Putamen (tissue), 1 donor: ENCODE results near the gene LMTK3.

Source experiments
- DNase-seq: peaks from one replicate; pipeline ENCODE4 v3.0.0-alpha.2; 2016; ENCODE audit warnings: low spot score

LMTK3 gene

GRCh38 chr19:48444936-48445200, 66.8 kb downstream of the LMTK3 start:
- DNase-seq, result no peak

- no peak for DNase-seq
Measured at GRCh38 chr19:48444129-48444935, 67.3 kb downstream of the LMTK3 start.

- no peak for DNase-seq
Measured at GRCh38 chr19:48443731-48444128, 67.9 kb downstream of the LMTK3 start.

GRCh38 chr19:48443256-48443655, 68.4 kb downstream of the LMTK3 start:
- no peak for DNase-seq

DNA sequence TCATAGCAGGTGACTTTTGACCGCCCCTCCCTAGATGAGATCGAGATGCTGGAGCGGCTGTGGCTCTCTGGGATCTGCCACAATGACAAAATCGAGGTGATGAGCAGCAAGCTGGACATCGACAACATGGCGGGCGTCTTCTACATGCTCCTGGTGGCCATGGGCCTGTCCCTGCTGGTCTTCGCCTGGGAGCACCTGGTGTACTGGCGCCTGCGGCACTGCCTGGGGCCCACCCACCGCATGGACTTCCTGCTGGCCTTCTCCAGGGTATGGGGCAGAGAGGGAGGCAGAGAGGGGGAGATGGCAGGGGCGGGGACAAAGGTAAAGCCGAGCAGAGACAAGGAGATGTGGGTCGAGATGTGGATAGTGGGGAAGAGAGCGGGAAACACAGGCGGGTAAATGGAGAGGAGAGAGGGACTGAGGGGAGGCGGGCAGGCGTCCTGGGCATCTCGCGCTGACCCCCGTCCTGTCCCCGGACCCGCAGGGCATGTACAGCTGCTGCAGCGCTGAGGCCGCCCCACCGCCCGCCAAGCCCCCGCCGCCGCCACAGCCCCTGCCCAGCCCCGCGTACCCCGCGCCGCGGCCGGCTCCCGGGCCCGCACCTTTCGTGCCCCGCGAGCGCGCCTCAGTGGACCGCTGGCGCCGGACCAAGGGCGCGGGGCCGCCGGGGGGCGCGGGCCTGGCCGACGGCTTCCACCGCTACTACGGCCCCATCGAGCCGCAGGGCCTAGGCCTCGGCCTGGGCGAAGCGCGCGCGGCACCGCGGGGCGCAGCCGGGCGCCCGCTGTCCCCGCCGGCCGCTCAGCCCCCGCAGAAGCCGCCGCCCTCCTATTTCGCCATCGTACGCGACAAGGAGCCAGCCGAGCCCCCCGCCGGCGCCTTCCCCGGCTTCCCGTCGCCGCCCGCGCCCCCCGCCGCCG, 69.3 kb downstream of the LMTK3 start:
- DNase-seq, result no peak

DNA sequence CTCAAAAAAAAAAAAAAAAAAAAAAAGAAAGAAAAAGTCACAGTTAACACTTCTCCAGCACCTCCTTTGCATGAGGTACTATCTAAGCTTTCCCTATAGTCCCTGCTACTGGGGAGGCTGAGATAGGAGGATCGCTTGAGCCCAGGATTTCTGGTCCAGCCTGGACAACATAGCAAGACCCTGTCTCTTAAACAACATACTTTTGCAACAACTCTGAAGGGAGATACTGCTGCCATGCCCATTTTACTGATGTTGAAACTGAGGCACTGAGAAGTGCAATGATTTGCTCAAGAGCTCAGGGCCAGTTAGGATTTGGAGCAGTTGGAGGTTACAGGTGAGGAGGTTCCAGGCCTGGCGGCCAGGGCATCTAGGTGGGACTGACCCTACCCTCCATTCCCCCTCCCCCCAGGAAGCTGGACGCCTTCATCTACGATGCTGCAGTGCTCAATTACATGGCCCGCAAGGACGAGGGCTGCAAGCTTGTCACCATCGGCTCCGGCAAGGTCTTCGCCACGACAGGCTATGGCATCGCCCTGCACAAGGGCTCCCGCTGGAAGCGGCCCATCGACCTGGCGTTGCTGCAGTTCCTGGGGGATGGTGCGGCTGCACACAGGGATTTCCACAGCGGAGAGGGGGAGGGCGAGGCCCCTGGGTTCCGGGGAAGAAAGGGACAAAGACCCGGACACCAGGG, 70.1 kb downstream of the LMTK3 start:
- no peak for DNase-seq

GRCh38 chr19:48436586-48436985, 75.0 kb downstream of the LMTK3 start:
- no peak for DNase-seq
